AG09309 (cell line): ENCODE measurements around the gene WNT3A.

Source experiments
- DNase-seq: peaks from one replicate; pipeline ENCODE4 v3.0.0-alpha.2; 2010; ENCODE audit warnings: low read depth
- H3K4me3 ChIP-seq: 2 replicates; pipeline ENCODE4 v1.5.1; 2011; ENCODE audit warnings: mild to moderate bottlenecking, low read depth, low read length, moderate library complexity; ENCODE audit not compliant: control insufficient read depth
- CTCF ChIP-seq: IDR thresholded peaks from 2 replicates; pipeline ENCODE4 v1.5.1; 2011; ENCODE audit warnings: mild to moderate bottlenecking, low read depth, low read length, inconsistent platforms; ENCODE audit not compliant: insufficient read depth, control insufficient read depth; ENCODE audit errors: missing control alignments

Gene WNT3A

GRCh38 chr1:228082214-228082917 is 75.6 kb downstream of the WNT3A start, which contains the start of gene ARF1:
ARF1 (plus strand) TSS chr1:228082708; CDS start chr1:228097115, 14,407 bp downstream.
- peak; percentile 68 for DNase-seq
- no peak for TF ChIP-seq CTCF
- H3K4me3 ChIP-seq: peak within 1 kb of the TSS; percentile 93

GRCh38 chr1:228082918-228083870 is 76.4 kb downstream of the WNT3A start:
- no peak for DNase-seq
- TF ChIP-seq CTCF: no peak
- H3K4me3 ChIP-seq: peak overlapping the region; percentile 72

- DNase-seq: no peak
- no peak for TF ChIP-seq CTCF
- H3K4me3 ChIP-seq: peak overlapping the region; percentile 72
These were observed 77.1 kb downstream of the WNT3A start for GRCh38 chr1:228083871-228084278.

GRCh38 chr1:228084325-228084724 is 77.5 kb downstream of the WNT3A start:
- DNase-seq: peak; percentile 61
- no peak for TF ChIP-seq CTCF
- peak overlapping the region; percentile 72 for H3K4me3 ChIP-seq

GRCh38 chr1:228084797-228085196 is 78.0 kb downstream of the WNT3A start:
- no peak for DNase-seq
- peak overlapping the region; percentile 72 for H3K4me3 ChIP-seq
- TF ChIP-seq CTCF: no peak

GRCh38 chr1:228085287-228085951 is 78.6 kb downstream of the WNT3A start:
- peak; percentile 63 for DNase-seq
- peak overlapping the region; percentile 72 for H3K4me3 ChIP-seq
- no peak for TF ChIP-seq CTCF
